ENCODE data around the gene WFIKKN2. TPM values are rescaled to one million over a fixed set of nuclear protein-coding genes. Genes with fewer than 3 reads are reported as not detected.

WFIKKN2 gene
- total and polyA plus RNA-seq, 2 of the 13 experiments (the other 11 are each of a cell fraction or from before 2014, with no cell fraction given) = not detected

GRCh38 chr17:50855708-50856330 is 20.4 kb downstream of the WFIKKN2 start (continued):
- no peak for TF ChIP-seq ZBTB42 (CRISPR knock-in tag; IDR thresholded peaks at IDR 0.05)
- TF ChIP-seq, protein P1, sequence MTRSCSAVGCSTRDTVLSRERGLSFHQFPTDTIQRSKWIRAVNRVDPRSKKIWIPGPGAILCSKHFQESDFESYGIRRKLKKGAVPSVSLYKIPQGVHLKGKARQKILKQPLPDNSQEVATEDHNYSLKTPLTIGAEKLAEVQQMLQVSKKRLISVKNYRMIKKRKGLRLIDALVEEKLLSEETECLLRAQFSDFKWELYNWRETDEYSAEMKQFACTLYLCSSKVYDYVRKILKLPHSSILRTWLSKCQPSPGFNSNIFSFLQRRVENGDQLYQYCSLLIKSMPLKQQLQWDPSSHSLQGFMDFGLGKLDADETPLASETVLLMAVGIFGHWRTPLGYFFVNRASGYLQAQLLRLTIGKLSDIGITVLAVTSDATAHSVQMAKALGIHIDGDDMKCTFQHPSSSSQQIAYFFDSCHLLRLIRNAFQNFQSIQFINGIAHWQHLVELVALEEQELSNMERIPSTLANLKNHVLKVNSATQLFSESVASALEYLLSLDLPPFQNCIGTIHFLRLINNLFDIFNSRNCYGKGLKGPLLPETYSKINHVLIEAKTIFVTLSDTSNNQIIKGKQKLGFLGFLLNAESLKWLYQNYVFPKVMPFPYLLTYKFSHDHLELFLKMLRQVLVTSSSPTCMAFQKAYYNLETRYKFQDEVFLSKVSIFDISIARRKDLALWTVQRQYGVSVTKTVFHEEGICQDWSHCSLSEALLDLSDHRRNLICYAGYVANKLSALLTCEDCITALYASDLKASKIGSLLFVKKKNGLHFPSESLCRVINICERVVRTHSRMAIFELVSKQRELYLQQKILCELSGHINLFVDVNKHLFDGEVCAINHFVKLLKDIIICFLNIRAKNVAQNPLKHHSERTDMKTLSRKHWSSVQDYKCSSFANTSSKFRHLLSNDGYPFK (CRISPR knock-in tag; IDR thresholded peaks at IDR 0.05; ENCODE audit: borderline replicate concordance) = no peak
- TF ChIP-seq SP140L (CRISPR knock-in tag; IDR thresholded peaks at IDR 0.05; ENCODE audit: borderline replicate concordance) = no peak
- TF ChIP-seq YY1 (IDR thresholded peaks at IDR 0.05; ENCODE audit: insufficient read depth, insufficient replicate concordance, low read depth, low read length) = peak; percentile 31
- TF ChIP-seq ZNF18 (CRISPR knock-in tag; IDR thresholded peaks at IDR 0.05; ENCODE audit: insufficient replicate concordance) = no peak
- TF ChIP-seq RXRB (CRISPR knock-in tag; IDR thresholded peaks at IDR 0.05; ENCODE audit: borderline replicate concordance) = peak; percentile 73; the same call in 1 of the 2 replicates
- TF ChIP-seq ZNF143 (CRISPR knock-in tag; IDR thresholded peaks at IDR 0.05) = no peak
- no peak for TF ChIP-seq ZNF333 (CRISPR knock-in tag; IDR thresholded peaks at IDR 0.05; ENCODE audit: borderline replicate concordance)
- no peak for TF ChIP-seq TOPORS (CRISPR knock-in tag; IDR thresholded peaks at IDR 0.05)
- no peak for TF ChIP-seq SOX13 (IDR thresholded peaks at IDR 0.05)
- TF ChIP-seq SOX13 (CRISPR knock-in tag; conservative IDR thresholded peaks at IDR 0.05 in 1 of 2, IDR thresholded peaks at IDR 0.05 in 1 of 2) = peak in 1 of 2 experiments; percentile 71; a peak in 2 of 4 replicates
- TF ChIP-seq GABPA (IDR thresholded peaks at IDR 0.05; ENCODE audit: low read depth, low read length) = no peak
- peak; percentile 48; the same call in 1 of the 2 replicates for TF ChIP-seq GABPA (CRISPR knock-in tag; IDR thresholded peaks at IDR 0.05; ENCODE audit: low read depth)
- TF ChIP-seq STAT5B (CRISPR knock-in tag; IDR thresholded peaks at IDR 0.05) = no peak
- TF ChIP-seq ZNF383 (CRISPR knock-in tag; IDR thresholded peaks at IDR 0.05; ENCODE audit: borderline replicate concordance) = no peak
- TF ChIP-seq THAP11 (CRISPR knock-in tag; IDR thresholded peaks at IDR 0.05) = peak; percentile 42
- no peak for TF ChIP-seq PLSCR1 (CRISPR knock-in tag; IDR thresholded peaks at IDR 0.05; ENCODE audit: borderline replicate concordance)
- no peak for TF ChIP-seq JUNB (CRISPR knock-in tag; IDR thresholded peaks at IDR 0.05; ENCODE audit: borderline replicate concordance)
- TF ChIP-seq CREB1 (IDR thresholded peaks at IDR 0.05) = peak; percentile 71
- peak; percentile 87 for TF ChIP-seq CREB1 (CRISPR knock-in tag; IDR thresholded peaks at IDR 0.05)
- 0 out of 2 replicates have a peak, but pooled peaks have one; percentile 8 for TF ChIP-seq MAFF (IDR thresholded peaks at IDR 0.05; ENCODE audit: low read depth, low read length)
- no peak for TF ChIP-seq XRCC5 (optimal IDR thresholded peaks at IDR 0.05; ENCODE audit: low read length)
- TF ChIP-seq, protein P2, sequence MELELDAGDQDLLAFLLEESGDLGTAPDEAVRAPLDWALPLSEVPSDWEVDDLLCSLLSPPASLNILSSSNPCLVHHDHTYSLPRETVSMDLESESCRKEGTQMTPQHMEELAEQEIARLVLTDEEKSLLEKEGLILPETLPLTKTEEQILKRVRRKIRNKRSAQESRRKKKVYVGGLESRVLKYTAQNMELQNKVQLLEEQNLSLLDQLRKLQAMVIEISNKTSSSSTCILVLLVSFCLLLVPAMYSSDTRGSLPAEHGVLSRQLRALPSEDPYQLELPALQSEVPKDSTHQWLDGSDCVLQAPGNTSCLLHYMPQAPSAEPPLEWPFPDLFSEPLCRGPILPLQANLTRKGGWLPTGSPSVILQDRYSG (CRISPR knock-in tag; IDR thresholded peaks at IDR 0.05) = no peak
- no peak for TF ChIP-seq HOXA9 (CRISPR knock-in tag; IDR thresholded peaks at IDR 0.05; ENCODE audit: borderline replicate concordance)
